HG03521 (cell line): ENCODE data around the gene KPNA5.
"Not testable (repeated sequence)": the region's sequence is repeated elsewhere in the genome, so short reads cannot be mapped to it uniquely, and the experiment has no call there.

Experiments
- ATAC-seq: cut with Tn5 transposase; IDR thresholded peaks from one replicate; pipeline ENCODE4 v1.9.1; 2021; ENCODE audit warnings: mild to moderate bottlenecking, moderate library complexity; ENCODE audit not compliant: unreplicated experiment

Gene KPNA5

DNA sequence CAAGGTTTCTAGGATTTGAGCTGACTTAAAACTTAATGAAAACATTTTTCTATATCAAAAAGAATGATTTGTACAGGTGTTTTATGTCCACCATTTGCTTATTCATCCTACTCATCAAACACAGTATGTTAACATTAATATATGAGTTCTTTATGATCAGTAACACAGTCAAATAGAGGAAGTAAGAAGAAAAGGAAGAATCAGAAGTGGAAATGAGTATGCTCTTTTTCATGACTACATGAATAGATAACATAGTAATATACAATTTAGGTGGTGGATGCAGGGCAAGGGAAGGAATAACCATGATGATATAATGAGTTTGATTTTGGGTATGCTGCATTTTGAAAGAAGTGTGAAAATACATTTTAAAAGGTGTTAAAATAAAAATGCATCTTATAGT lies 16.5 kb downstream of the KPNA5 start:
- ATAC-seq: peak; percentile 38

DNA sequence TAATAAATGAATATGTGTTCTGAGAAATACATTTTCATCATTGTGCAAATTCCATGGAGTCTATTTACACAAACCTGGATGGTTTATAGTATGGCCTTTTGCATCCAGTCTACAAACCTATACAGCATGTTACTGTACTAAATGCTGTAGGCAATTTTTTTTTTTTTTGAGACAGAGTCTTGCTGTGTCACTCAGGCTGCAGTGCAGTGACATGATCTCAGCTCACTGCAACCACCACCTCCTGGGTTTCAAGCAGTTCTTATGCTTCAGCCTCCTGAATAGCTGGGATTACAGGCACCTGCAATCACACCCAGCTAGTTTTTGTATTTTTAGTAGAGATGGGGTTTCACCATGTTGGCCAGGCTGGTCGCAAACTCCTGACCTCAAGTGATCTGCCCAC lies 22.9 kb downstream of the KPNA5 start:
- ATAC-seq: not testable (repeated sequence)

DNA sequence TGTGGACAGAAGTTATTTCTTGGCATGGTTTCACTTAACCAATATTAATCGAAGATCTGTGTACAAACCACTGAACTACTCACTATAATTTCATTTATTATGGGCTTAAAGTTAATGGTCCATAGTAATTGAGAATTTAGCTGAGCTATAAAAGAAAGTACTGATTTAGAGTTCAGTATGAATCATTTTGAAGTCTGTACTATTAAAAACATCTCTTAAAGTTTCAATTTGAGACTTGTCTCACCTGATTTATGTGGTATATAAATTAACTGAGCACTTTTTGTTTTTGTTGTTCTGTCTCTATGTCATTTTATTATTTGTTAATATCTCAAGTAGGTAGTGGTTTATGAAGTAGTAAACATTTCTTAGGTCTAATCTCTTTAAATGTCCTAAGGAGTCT lies 24.9 kb downstream of the KPNA5 start:
- ATAC-seq: no peak

DNA sequence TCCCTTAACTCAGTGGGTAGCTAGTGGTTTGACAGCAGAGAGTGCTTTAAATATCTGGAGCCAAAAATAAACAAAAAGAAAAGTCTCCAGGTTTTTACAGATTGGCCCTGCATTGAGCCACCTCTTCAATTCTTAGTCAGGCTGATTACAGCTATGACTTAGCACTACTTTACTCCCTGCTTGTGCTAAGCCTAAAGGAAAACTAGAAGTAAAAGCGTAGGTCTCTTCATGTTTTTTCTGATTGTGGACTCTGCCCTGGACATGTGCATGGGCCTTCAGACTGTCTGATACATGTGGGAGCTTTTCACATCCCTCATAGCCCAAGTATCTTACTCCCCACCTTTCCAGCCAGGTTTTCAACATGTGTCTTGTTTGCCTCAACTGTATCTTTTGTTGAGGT lies 33.3 kb downstream of the KPNA5 start:
- no peak for ATAC-seq

DNA sequence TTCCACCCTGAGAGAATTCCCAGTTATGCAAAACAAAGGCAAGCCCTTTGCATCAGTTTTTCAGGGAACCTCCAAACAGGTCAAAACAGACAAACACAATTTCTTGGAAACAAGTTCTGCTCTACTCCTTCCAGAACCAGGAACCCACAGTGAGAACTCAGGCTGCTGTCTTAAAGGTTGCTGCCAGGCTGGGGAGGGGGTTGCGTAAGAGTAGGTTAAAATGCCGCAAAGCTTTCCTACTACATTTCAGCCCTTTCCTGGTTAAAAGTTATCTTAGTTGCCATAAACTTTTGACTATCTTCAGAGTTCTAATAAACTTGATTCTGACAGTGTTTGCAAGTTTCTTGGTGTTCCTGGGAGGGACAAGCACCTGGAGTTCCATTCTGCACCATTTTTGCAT lies 33.8 kb downstream of the KPNA5 start:
- no peak for ATAC-seq

DNA sequence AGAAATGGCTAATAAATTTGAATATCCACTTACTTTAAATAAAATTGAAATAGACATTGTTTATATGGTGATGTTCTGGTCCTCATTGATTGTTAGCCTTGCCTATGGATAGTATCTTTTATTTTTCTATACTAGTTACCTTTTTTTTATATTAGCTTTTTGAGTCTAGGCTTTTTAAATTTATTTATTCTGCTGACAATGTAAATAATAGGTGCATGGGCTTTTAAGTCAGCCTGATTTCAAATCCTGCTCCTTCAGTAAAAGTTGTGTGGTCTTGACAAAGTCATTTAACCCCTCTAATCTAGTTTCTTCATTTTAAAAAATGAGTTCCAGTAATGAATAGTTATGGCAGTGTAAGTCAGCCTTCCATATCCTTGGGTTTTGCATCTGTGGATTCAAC lies 45.9 kb downstream of the KPNA5 start:
- no peak for ATAC-seq

DNA sequence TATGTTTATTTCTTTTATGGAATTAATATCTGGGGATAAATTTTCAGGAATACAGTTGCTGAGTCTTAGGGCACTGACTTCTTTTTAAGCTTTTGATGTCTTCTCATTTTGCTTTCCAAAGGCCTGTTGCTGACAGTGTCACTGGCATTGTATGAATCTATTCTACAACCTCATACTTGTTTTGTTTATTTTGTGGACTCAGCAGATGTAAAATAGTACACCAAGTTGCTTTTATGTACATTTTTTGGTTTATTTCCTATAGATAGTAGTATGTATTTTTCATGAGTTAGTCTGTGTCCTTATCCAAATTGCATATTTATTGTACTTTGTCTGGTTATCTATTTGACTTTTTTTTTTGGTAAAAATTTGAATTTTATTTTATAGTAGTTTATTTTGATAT lies 49.5 kb downstream of the KPNA5 start:
- ATAC-seq: no peak

DNA sequence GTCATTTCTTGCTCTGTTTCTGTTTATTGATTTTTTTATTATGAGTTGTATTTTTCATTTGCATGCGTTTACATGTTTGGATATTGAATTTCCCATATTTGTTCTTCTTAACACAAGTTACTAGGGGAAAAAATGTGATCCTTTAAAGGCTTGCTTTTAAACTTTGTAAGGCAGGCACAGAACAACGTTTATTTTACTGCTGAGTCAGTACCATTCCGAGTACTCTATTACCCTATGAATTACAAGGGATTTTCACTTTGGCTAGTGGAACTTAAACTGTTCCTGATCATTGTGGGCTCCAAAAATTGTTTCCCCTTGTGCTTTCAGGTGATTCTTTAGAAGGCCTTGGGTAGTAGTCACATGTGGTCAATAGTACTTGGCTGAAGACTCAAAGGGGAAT lies 56.0 kb downstream of the KPNA5 start:
- no peak for ATAC-seq

DNA sequence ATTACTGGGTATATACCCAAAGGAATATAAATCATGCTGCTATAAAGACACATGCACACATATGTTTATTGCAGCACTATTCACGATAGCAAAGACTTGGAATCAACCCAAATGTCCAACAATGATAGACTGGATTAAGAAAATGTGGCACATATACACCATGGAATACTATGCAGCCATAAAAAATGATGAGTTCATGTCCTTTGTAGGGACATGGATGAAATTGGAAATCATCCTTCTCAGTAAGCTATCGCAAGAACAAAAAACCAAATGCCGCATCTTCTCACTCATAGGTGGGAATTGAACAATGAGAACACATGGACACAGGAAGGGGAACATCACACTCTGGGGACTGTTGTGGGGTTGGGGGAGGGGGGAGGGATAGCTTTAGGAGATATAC lies 59.5 kb downstream of the KPNA5 start:
- ATAC-seq: not testable (repeated sequence)

DNA sequence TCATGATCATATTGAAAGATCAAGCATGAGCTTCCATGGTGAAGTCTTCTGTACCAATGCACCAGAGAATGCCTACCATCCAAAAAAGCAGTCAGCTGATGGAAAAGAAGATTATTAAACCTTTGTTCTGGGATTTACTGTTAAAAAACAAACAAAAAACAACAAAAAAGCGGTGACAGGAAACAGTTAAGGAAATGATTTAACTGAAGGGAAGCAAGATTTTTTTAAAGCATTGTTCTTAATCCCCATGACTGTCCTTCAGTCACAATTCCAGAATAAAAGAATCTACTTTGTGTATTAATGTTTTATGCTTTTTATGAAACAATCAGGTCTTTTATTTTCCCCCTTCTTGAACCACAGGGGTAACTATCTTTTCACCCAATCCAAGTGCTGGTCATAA lies 60.6 kb downstream of the KPNA5 start:
- no peak for ATAC-seq

DNA sequence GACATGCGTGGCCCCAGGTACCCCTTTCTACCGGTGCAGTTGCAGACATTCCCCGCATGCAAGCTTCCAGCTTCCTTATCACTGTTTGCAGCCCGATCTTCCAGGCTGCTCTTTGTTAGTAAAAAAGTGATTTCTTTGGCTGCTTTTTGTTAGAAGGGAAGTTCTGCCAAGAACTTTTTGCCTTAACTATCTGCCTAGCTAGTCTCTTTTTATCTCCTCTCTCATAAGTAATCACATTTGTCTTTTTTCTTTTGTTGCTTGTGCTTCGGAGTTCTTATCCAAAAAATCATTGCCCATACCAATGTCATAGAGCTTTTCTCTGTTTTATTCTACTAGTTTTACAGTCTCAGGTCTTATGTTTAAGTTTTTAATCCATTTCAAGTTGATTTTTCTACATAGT lies 64.2 kb downstream of the KPNA5 start:
- ATAC-seq: no peak

DNA sequence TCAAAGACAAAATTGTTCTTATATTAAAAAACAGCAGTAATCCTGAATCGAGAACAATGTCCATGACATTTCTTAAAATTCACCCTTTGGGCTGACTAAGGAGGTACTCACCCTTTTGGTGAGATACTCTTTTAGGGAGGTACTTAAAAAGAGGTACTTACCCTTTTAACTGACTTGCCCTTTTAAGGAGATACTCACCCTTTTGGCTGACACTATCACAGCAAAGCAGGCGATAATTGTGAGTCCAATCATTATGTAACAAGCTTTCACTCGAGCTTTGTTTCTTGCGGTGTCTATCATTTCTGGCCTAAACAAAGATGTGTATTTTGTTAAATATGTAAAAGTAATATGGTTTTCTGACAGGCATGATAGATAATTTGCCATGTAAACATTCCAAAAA lies 80.8 kb downstream of the KPNA5 start:
- no peak for ATAC-seq

DNA sequence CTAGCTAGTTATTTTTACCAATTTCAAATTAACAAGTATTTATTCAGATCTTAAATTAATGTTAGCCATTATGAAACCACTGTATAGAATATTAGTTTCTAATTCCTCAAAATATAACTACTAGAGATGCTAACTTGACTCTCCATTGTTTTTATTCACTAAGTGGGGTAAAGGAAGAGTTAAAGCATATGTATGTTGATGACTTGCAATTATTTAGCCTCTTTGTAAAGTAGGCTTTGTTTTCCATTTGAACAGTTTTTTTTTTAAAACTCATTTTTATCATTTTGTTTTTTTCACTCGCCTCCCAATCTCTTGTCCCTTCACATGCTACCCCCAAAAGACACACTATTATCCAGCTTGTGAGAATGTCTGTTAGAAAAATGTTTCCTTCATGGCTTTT lies 81.2 kb downstream of the KPNA5 start:
- no peak for ATAC-seq

DNA sequence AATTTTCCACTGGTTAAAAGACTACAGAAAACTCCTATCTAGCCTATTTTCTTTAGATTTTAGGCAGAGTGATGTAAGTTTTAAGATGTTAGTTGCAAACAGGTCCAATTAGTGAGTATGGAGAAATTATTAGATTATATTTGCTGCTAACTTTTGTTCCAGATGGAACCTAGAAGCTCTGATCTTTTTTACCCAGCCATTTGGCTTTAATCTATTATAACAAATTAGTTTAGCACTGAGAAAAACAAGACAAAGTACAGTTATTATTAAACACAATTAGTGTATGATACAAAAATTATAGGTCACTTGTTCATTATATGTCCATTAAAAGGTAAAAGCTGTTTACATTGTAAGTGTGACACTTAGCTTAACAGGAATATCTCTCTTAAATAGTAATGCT lies 82.0 kb downstream of the KPNA5 start:
- no peak for ATAC-seq

DNA sequence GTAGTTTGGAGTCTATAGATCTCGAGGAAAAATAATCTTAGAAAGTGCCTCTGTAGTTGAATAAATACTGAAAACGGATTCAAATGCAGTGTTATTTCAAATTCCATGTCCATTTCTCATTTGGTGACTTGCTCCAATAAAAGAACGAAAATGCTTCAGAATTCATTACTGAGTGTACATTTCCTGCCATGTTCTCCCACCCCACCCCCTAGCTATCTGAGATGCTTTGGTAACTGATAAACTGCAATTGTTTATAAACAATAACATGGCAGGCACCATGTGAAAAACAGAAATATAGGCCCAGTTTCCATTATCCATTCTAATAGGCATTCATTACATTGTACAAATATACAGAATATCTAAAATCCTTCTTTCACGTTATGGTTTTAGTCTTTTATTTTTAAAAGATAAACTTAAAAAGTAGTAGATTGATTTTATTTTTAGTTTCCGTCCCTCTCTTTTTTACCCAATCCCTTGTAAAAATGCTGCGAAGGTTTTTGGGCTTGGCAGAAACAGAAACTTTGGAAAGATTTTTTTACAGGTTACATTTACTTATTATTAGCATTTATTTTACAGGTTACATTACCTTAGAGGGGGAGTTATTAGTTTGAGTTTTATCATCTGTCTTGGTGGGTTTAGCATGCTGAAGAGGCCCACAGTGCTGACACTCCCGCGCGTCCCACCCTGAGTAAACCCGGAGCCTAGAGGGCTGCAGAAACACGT lies 83.1 kb downstream of the KPNA5 start:
- ATAC-seq: no peak

DNA sequence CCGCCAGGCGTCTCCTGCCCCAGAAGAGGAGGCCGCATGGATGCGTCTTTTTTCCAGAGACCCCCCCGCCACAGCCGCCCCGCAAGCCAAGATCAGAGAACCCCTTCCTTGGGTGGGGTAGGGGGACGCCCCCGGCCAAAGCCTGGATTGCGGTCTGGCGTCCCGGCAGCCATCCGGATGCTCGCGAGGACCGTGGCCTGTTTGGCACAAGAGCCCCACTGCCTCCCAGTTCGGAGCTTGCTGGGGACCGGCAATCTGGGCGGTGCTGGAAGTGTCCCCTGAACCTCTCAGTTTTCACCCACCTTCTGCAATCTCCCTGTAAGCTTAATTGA lies 83.6 kb downstream of the KPNA5 start:
- no peak for ATAC-seq

DNA sequence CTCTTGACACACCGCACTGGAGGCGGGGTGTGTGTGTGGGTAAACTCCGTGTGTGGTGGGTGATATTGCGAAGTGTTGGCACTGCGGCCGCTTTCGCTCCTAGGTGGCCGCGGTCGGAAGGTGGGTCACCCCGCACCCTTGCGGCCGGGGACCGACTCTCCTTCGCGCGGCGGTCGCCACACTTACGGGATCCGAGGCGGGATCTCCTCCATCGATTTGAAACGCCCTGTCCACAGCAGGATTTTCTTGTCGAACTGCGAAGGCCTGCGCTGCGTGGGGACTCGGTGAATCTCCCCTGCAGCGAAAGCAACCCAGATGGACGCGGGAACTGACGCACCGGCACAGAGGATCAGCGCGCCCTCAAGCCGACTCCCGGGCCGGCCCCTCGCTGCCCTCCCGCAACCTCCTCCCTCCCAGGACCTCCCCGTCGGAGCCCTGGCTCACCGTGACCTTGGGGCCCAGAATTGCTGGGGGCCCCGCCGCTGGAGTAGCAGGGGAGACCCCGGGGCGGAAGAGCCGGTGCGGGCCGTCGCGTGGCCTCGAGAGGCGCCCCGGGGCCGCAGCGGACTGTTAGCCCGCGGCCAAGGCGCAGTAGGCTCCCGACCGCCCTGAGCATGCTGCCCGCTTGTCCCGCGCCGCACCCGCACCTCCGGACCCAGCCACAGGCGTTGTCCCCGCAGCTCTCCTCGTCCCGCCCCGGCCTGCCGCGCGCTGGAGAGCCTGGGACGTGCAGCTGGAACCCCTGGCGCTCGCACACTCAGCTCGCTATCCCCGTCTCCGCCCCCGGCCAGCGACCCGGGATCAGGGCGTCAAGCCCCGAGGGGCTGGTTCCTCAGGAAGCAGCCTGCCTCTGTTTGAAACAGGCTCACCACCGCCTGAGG lies 84.2 kb downstream of the KPNA5 start, which contains the start of gene FAM162B:
FAM162B (minus strand) TSS at position 759 of the 881 bp plus-strand sequence; CDS start at position 616, 143 bp downstream.
- ATAC-seq: peak; percentile 40

DNA sequence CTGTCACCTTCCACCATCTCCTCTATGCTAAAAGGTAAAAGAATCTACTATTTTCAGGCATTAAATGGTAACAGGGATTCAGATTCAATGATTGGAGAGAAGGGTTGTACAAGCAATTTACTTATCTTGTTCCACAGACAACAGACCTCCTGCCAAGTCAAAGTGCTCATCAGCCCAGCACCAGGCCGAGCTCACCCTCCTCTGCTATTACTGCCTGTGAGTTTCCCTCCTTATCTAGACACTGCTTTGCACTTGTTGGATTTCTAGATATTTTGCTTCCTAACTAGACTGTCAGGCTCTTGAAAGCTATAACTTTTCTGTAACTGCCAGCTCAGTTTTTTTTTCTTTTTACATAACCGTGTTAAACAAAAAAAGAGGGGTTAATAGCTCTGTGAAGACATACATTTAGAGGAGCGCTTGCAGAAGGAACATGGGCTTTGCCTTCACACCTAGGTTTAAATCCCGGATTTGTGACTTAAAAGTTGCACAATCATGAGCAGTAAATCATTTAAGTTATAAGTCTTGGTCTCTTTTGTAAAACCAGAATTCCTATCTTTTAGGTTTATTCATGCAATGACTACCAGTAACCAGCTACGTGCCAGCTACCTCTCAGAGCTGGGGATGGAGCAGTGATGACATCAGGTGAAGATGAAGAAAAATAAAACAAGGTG lies 85.6 kb downstream of the KPNA5 start:
- ATAC-seq: no peak

DNA sequence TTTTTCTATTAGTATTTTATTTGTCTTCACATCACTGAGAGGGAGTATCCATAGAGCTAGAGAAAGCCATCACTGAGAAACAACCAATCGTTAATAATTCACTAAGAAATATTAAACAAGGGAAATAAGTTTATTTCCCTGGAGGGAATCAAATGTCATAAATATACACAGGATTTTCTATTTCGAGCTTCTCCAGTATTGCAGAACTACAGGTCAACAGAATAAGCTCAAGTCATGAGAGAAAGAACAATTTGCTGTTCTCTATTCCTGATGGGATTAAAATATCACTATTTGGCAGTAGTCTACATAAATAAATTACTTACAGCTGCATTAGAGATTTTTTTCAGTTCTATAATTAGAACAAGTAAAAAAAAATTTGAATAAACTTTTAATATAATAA lies 86.7 kb downstream of the KPNA5 start:
- no peak for ATAC-seq

DNA sequence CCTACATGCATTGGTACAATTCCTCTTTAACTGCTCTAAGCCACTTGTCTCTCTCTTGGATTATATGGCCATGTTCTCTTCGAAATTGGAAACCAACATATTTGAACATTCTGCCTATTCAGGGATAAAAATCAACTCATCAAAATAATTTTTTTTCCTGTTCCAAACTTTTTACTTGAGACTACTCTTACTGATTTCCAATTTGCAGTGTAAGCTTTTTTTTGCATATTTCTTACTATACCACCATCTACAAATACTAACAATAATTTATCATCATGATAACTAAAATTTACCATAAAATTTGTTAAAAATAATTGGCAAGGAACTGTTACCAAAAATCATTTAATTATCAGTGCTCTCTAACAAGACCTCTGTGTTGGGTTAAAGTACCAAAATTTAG lies 91.4 kb downstream of the KPNA5 start:
- no peak for ATAC-seq

DNA sequence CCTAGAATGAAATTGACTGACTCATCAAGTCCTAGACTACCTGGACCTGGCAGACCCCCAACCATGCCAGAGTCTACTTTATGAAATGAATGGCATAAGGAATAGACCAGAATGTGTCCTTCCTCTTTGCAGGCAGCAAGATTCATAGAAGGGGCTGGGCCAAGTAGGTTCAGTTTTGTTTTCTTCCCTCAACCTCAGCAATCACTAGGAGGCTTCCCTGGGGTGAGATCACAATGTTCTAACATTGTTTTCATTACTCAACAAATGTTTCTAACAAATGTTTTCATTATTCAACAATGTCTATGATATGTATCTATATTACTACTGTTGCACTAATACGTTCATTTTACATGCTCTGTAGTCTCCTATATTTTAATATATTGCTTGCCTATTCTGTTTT lies 92.9 kb downstream of the KPNA5 start:
- ATAC-seq: no peak
